OCI-LY7 (cell line): Measurements from ENCODE around the gene CLCA2.

ENCODE experiments used
- CTCF ChIP-seq: fragments of 200-600 bp; sonication (generic); conservative IDR thresholded peaks from 2 replicates; pipeline ENCODE4 v1.5.1; 2014; ENCODE audit warnings: mild to moderate bottlenecking, antibody characterized with exemption, low read length, moderate library complexity, mixed read lengths
- EZH2phosphoT487 ChIP-seq: fragments of 200-600 bp; sonication (generic); IDR thresholded peaks from 2 replicates; pipeline ENCODE4 v1.6.1; 2018; ENCODE audit warnings: low read depth, borderline replicate concordance, mild to moderate bottlenecking, mixed run types, antibody characterized with exemption, low read length, moderate library complexity, mixed read lengths

GRCh38 chr1:86430376-86430775 is 6.4 kb downstream of the CLCA2 start:
- TF ChIP-seq CTCF (no peak), EZH2phosphoT487 (no peak)
